ENCODE measurements around the gene PMF1.
A peak's percentile ranks its signal among the peaks of the same experiment; 100 is the strongest.

PMF1 gene

DNA sequence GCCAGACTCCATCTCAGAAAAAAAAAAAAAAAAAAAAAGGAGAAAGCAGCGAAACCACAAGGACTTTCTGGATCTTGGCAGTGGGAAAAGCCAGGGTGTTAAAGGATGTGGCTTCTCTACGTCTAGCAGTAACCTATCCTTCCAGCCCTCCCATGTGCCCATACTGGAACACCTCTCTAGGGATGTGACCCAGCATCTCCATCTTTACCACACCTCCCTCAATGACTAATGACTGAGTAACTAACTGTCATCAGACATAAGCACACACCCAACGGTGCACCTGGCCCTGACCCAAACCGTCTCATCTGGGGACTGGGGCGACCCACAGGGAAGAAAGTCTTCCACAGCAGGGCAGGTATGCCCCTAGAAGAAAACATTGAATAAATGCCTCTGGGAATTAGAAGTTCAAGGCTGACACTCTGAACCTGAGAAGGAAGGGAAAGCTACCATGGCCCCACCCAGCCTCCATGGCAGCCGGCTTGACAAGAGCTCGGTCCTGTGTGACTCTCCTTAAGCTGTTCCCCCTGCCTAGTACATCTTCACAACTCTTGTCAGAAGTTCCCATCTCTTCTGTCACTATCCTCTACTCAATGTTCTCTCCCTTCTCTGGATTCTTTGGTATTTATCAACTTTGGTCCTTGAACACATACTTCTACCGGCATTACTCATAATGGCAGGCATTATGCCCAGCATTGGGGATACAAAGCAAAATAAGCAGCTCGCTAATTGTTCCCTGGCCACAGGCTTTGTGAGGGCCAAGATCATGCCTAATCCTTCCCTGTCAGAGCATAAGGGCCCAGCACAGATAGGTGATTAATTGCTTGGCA, 49.9 kb downstream of the PMF1 start:
- DNase-seq (ENCODE audit: low read depth in 2 of 2, low spot score in 1 of 2): no peak

DNA sequence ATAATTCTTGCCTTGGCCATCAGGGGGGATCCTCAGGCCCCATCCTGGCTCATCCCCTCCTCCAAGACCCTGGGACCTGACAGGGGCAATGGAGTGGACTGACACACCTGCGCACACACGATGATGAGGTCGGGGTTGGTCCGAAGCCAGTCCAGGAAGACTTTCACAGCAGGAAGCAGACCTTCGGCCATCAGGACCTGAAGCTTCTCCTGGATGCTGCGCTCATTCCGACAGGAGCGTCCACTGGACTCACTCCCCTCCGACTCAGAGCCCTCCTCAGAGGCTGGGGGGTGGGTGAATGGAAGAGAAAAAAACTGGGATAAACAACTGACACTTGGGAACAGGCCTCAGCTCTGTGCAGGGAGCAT, 50.5 kb downstream of the PMF1 start:
- no peak for DNase-seq (ENCODE audit: low read depth in 2 of 2, low spot score in 1 of 2)

DNA sequence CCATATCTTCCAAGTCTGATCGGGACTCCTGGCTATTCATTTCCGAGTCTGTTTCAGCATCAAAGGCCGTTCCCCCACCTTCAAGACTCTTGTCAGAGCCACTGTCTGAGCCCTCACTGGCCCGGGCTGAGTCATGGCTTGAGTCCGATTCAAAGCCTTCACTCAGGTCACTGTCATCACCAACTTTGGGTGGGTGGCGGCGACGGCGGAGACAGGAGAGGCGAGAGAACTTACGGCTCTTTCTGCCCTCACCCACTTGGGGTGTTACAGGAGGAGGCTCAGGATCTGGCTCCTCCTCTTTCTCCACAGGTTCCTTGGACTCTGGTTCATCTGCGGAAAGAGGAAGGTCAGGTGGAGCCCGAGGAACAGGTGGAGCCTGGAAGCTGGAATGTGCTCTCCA, 53.2 kb downstream of the PMF1 start:
- DNase-seq (ENCODE audit: low read depth in 2 of 2, low spot score in 1 of 2): no peak

DNA sequence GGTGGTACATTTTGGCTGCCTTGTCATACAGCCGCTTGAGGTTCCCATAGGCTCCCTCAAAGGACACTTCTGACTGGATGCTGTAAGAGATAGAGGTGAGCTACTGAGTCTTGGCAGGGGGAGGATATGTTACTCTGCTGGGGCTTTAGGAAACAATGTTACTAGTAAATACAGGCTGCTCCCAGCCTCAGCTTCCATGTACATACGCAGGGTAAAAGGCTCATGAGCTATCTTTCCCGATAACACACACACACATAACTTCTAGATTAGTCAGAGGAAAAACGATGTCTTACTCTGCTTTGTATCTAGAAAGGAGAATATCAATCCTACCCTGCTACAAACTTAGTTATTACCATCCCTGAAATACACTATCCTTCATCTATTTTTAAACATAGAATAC, 55.5 kb downstream of the PMF1 start:
- no peak for DNase-seq (ENCODE audit: low read depth in 2 of 2, low spot score in 1 of 2)

DNA sequence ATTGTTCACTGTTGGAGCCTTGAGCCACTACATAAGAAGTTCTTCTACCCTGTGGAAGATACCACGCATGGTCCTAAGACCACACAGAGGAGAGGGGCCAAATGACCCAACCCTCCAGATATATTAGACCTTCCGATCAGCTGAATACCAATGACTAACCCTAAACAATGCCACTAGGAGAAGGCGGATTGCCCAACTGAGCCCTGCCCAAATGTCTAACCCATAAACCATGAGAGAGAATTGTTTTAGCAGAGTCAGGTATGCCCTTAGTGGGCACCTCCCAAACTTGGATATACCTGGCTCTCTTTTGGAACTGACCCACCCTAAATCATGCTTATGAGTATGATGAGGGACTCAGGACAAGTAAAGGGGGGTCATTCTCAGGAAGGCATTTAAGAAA, 57.5 kb downstream of the PMF1 start:
- no peak for DNase-seq (ENCODE audit: low read depth in 2 of 2, low spot score in 1 of 2)

DNA sequence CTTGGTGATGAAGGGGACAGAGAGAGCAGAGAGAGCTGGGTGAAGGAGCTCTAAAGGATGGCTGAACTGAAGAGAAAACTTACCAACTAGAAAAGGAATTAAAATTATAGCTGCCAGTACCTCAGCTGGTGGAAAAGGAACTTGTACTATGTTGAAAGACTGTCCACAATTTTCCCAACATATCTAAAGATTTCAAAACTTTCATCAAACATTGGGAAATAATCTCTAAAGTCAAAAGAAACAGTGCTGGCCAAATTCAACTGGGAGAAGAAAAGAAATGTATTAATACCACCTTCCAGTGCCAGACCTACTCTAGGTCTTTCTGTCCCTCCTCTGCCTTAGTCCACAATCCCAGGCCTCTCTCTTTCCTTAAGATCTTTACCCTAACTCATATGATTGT, 63.7 kb downstream of the PMF1 start:
- no peak for DNase-seq (ENCODE audit: low read depth in 2 of 2, low spot score in 1 of 2)

DNA sequence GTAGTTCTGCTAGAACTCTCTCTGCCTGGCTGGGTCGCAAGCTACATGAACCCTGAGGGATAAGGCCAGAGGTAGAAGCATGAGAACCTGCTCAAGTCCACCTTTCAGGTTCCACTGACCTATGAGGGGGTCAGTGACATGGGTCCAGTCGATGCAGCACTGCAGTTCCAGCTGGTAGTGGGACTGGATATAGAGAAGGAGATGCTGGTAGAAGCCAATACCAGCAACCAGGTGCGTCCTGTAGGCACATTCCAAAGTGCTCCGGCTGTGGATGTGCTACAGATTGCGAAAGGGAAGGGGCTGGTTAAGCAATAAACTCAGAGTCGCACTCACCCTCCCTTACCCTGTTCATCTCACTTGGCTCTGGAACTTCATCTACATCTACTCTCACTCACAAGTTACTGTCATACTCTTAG, 64.2 kb downstream of the PMF1 start:
- no peak for DNase-seq (ENCODE audit: low read depth in 2 of 2, low spot score in 1 of 2)

DNA sequence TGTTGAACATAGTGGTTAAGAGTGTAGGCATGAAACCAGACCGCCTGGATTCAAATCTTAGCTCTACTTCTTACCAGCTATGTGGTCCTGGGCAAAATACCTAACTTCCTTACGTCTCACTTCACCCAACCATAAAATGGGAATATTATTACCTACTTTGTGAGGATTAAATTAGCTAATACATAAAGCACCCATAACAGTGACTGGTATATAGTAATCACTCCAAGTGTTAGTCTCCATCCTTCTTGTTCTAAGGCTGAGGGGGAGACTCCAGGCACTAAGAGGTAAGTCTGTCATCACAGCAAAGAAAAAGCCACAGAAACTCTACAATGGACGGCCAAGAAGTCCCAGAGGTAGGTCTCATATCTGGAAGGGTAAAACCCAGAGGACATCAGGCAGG, 67.0 kb downstream of the PMF1 start:
- DNase-seq (ENCODE audit: low read depth in 2 of 2, low spot score in 1 of 2): no peak

DNA sequence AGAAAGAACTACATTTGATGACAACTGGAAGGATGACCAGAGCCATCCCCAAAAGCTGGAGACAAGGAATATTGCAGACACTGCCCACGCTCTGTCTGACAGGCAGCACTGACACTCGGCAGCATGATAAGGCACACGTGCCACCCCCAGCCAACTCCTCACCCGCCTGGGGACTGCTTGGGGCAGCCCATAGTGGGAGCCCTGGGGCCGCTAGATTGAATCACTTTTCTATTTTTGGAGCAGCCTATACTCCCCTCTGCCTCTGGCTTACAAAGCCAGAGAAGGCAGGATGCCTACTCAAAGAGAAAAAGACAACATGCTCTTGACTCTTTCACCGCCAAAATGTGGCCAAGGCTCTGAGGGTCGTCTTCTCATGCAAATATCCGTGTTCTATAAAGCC, 68.5 kb downstream of the PMF1 start:
- peak in 1 of 2 donors; percentile 24 for DNase-seq (ENCODE audit: low read depth in 2 of 2, low spot score in 1 of 2)

DNA sequence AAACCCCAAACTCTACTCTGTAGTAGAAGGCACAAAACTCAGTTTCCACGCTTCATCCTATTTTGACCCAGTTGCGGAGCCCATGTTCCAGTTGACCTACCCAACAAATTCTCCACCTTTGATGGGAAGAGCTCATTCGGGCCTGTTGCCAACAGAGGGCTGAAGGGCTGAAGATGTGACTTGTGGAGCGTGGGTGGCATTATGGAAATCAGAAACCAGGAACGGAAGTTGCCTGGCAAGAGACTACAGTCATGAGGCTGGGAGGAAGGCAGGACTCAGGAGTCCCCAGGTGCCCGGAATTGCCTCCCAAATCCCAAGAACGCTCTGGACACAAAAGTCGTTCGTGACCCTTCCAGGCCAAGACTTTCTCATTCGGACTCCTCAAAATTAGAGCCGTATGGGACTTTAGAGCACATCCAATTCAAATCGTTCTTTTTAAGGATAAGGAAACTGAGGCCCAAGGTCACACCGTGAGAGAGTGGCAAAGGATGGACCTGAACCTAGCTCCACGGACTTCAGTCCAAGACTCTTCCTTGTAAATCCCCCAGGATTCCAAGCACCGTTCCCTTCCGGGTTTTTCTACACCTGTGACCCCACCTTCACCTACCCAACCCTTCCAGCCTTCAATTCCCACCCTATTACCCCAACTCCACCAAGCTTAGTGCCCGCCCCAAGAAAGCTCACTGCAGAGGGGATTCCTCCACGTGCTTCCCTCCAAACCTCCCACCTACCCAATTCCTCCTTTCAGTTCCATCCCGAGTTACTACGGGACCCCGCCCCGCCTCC, 69.1 kb downstream of the PMF1 start:
- DNase-seq (ENCODE audit: low read depth in 2 of 2, low spot score in 1 of 2): peak in 1 of 2 donors; percentile 4

DNA sequence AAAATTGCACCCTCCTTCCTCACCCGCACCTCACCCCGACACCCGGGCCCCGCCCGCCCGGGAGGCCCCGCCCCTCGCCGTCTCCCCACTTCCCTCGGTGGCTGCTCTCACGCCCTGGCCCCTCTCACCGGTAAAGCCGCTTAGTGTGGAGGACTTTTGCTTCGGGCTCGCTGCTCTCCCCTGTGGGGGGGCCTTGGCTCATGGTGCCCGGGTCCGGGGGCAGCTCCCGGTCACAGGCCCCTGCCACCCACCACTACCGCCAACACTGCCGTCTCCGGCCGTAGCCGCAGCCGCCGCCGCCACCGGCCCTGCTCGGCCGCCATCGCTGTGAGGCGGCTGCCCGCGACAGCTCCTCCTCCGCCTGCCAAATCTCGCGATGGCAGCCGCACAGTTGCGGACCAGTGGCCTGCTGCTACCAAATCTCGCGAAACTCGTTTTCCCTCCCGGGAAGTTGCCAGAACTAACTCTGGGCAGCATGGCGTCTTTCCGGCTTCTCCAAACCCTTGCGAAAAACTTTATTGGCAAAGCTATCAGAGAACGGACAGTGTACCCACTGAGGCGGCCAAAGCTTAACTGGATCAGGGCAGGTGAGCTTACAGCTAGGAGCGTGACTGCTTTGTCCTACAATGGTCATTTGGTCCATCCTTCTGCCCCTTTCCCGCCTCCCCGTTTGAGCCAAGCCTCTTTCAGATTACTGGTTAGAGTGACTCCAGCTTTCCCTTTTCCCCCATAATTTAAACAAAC, 69.8 kb downstream of the PMF1 start, which contains the start of gene SMG5:
SMG5 (minus strand) TSS at position 347 of the 744 bp plus-strand sequence; CDS start at position 202, 145 bp downstream.
- peak; percentile 81 to 88 for DNase-seq (ENCODE audit: low read depth in 2 of 2, low spot score in 1 of 2)

DNA sequence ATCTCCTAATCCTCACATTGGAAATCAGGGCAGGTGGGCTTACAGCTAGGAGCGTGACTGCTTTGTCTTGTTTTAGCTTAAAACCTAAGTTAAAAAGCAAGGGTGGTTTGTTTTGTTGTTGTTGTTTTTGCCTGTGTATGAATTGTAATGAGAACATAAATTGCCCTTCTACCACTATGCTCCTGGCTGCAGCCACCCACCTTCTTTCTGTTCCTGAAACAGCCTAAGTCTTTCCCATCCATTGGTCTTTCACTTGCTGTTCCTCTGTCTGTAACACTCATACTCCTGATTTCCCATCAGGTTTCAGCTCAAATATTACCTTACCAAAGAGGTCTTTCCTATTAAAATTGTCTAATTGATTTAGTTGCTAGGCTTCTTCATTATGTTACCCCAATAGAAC, 70.7 kb downstream of the PMF1 start:
- no peak for DNase-seq (ENCODE audit: low read depth in 2 of 2, low spot score in 1 of 2)

DNA sequence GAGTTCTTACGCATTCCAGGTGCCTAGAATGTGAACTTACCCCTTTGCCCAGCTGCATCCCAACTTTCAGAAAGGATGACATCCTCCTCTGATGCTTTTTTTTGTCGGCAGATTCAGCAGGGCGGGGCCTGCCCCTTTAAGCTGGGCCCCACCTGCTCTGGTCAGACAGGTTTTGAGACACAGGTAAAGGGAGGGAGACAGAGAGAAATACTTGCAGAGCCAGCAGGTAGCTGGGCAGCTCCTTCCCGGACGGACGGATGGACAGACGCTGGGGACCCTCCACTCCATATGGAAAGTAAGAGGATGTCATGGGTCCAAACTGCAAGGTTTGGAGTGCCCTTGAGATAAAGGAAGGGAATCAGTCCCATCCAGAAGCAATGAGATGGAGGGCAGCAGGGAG, 71.3 kb downstream of the PMF1 start, which contains the start of gene TMEM79:
TMEM79 (plus strand) TSS at position 214 of the 400 bp plus-strand sequence. CDS start 902 bp downstream, outside the sequence.
- DNase-seq (ENCODE audit: low read depth in 2 of 2, low spot score in 1 of 2): no peak

DNA sequence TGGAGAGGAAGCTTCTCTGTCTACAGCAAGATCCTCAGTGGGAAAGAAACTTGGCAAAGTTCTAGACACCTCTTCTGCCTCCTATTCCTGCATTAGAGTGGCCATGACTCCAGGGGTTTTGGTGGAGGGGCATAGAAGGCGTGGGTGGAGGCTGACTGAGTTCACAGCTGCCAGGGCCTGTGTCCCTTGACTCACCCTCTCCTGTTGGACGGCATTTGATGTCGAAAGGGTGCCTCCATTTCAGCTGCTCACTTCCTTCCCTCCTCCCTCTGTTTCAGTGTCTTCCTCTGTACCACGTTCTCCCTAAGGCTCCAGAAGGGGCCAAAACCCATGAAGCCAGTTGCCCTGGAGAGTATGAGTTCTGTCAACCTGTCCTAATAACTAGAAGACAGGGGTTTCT, 72.0 kb downstream of the PMF1 start:
- DNase-seq (ENCODE audit: low read depth in 2 of 2, low spot score in 1 of 2): no peak

DNA sequence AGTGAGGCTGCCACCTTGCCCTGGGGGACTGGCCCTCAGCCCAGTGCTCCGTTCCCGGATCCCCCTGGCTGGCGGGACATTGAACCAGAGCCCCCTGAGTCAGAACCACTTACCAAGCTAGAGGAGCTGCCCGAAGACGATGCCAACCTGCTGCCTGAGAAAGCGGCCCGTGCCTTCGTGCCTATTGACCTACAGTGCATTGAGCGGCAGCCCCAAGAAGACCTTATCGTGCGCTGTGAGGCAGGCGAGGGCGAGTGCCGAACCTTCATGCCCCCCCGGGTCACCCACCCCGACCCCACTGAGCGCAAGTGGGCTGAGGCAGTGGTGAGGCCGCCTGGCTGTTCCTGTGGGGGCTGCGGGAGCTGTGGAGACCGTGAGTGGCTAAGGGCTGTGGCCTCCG, 72.6 kb downstream of the PMF1 start:
- no peak for DNase-seq (ENCODE audit: low read depth in 2 of 2, low spot score in 1 of 2)

DNA sequence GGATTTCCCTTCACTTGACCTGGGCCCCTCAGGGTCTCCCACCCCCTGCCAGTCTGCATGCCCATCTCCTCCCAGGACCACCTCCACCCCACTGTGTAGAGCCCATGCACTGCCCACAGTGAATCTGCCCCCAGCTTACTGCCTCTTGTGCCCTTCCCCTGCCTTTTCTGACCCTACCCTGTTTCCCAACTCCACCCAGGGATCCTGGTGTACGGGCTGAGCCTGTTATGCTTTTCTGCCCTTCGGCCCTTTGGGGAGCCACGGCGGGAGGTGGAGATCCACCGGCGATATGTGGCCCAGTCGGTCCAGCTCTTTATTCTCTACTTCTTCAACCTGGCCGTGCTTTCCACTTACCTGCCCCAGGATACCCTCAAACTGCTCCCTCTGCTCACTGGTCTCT, 73.3 kb downstream of the PMF1 start:
- DNase-seq (ENCODE audit: low read depth in 2 of 2, low spot score in 1 of 2): no peak
